Muscle of back (tissue), 13 donors: Measurements from ENCODE around the gene CCT5. TPM values are rescaled to one million over a fixed set of nuclear protein-coding genes. Genes with fewer than 3 reads are reported as not detected.
A peak's percentile ranks its signal among the peaks of the same experiment; 100 is the strongest.

Experiments used
- DNase-seq, 3 donors: peaks; one replicate each; pipeline versions ENCODE4 v3.0.0 to v3.0.0-alpha.2; 2013
- long read RNA-seq, 9 donors: transcript quantifications; one replicate each; lab custom pipeline, GENCODE V29; 2026
- polyA plus RNA-seq, 10 donors: library from polyadenylated mRNA; unstranded; fragments of 120-200 nt; gene quantifications; one replicate each; pipeline ENCODE4 v1.2.1, GENCODE V29; 2013; ENCODE audit not compliant: insufficient read length in 10 of 10

CCT5 gene
- 100 to 1,000 TPM; 160 to 212 (median 172) TPM for polyA plus RNA-seq
- long read RNA-seq, donor 1, transcript CCT5-201 (11 exons, 3,675 nt): major isoform, 29 of 90 reads
- long read RNA-seq, donor 1, transcript CCT5-212 (2 exons, 568 nt): minor isoform, 9 of 90 reads
- long read RNA-seq, donor 1, partial matches to known transcripts: 50 of 90 reads
- long read RNA-seq, donor 1, other reads (novel, unspliced or antisense): 0 of 90 reads
- long read RNA-seq, donor 2, transcript CCT5-201 (11 exons, 3,675 nt): major isoform, 42 of 212 reads
- long read RNA-seq, donor 2, transcript CCT5-212 (2 exons, 568 nt): minor isoform, 9 of 212 reads
- long read RNA-seq, donor 2, partial matches to known transcripts: 160 of 212 reads
- long read RNA-seq, donor 2, other reads (novel, unspliced or antisense): 0 of 212 reads
- long read RNA-seq, donor 3: 0 reads
- long read RNA-seq, donor 4, transcript CCT5-201 (11 exons, 3,675 nt): major isoform, 37 of 110 reads
- long read RNA-seq, donor 4, transcript CCT5-212 (2 exons, 568 nt): minor isoform, 18 of 110 reads
- long read RNA-seq, donor 4, partial matches to known transcripts: 52 of 110 reads
- long read RNA-seq, donor 4, other reads (novel, unspliced or antisense): 0 of 110 reads
- long read RNA-seq, donor 5, transcript CCT5-212 (2 exons, 568 nt): minor isoform, 12 of 243 reads
- long read RNA-seq, donor 5, transcript CCT5-201 (11 exons, 3,675 nt): major isoform, 45 of 243 reads
- long read RNA-seq, donor 5, partial matches to known transcripts: 180 of 243 reads
- long read RNA-seq, donor 5, other reads (novel, unspliced or antisense): 0 of 243 reads
- long read RNA-seq, donor 6, transcript CCT5-201 (11 exons, 3,675 nt): major isoform, 53 of 424 reads
- long read RNA-seq, donor 6, transcript CCT5-212 (2 exons, 568 nt): minor isoform, 49 of 424 reads
- long read RNA-seq, donor 6, partial matches to known transcripts: 119 of 424 reads
- long read RNA-seq, donor 6, other reads (novel, unspliced or antisense): 199 of 424 reads
- long read RNA-seq, donor 7, transcript CCT5-201 (11 exons, 3,675 nt): major isoform, 23 of 100 reads
- long read RNA-seq, donor 7, transcript CCT5-212 (2 exons, 568 nt): minor isoform, 15 of 100 reads
- long read RNA-seq, donor 7, partial matches to known transcripts: 58 of 100 reads
- long read RNA-seq, donor 7, other reads (novel, unspliced or antisense): 0 of 100 reads
- long read RNA-seq, donor 8, transcript CCT5-212 (2 exons, 568 nt): major isoform, 34 of 129 reads
- long read RNA-seq, donor 8, transcript CCT5-201 (11 exons, 3,675 nt): minor isoform, 25 of 129 reads
- long read RNA-seq, donor 8, partial matches to known transcripts: 67 of 129 reads
- long read RNA-seq, donor 8, other reads (novel, unspliced or antisense): 0 of 129 reads
- long read RNA-seq, donor 9, partial matches to known transcripts: 0 of 16 reads
- long read RNA-seq, donor 9, other reads (novel, unspliced or antisense): 10 of 16 reads

GRCh38 chr5:10249948-10250805, at the start of gene CCT5:
CCT5 (plus strand) TSS chr5:10250280; CDS start chr5:10250341, 61 bp downstream.
- DNase-seq: peak; percentile 97 to 99 (median 98)

DNA sequence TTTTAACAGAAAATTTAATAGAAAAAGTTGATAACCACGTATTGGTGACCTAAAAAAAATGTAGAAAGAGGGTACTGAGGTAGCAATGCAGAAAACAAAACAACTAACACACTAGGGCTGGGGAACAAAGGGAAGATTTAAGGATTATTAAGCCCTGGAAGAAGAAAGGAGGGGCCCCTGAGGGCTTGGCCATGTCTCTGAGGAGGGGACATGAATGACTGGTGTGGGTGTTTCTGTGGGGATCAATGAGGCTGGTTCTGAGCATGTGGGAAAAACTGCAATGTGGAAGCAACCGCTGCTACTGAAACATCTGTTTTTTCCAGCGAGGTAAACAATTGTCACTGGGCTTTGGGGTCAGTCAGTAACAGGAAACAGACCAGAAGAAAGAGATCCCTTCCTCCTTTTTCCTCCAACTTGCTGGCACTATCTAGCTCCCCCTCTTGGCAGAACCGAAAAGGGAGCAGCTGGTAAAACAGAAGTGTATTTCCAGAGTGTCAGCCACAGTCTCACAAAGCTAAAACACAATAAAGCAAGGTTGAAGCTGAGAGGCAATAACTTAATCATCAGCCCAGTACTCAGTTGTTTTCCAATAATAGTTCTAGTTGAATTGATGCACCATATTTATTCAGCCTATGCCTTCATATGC, 48.7 kb upstream of the CCT5 start:
- peak in 2 of 3 donors; percentile 6 to 43 for DNase-seq

GRCh38 chr5:10202089-10202910, 47.8 kb upstream of the CCT5 start:
- no peak for DNase-seq

DNA sequence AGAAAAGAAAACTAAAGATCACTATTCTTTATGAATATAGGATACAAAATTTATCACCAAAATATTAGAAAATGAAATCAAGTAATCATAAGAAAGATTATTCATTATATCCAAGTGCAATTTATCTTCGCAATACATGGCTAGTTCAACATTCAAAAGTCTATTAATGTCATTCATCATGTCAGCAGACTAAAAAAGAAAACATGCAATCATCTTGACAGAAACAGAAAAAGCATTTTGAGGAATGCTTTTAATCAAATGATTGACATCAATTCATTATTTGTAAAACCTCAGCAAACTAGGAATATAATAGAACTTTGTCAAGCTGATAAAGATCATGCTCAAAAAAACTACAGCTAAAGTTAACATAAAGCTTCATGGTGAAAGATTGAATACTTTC, 41.1 kb upstream of the CCT5 start:
- no peak for DNase-seq

DNA sequence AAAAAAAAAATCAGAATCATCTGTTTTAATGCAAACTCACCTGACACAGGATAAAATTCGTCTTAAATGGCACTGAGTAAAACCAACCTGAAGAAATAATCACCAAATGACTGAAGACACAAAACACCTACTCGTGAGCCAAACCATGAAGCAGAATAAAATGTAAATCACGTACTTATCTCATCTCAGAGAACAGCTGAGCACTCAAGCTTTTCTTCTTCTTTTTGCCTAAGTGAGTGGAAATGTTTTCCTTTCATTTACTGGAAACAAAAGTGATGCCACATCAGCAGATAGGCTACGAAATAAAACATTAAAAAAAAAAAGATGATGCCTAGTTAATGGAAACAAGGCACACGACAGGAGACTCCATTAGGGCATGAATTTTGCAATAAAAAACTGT, 36.8 kb upstream of the CCT5 start:
- no peak for DNase-seq

- DNase-seq: no peak
Measured at GRCh38 chr5:10214041-10214440, 36.0 kb upstream of the CCT5 start.

DNA sequence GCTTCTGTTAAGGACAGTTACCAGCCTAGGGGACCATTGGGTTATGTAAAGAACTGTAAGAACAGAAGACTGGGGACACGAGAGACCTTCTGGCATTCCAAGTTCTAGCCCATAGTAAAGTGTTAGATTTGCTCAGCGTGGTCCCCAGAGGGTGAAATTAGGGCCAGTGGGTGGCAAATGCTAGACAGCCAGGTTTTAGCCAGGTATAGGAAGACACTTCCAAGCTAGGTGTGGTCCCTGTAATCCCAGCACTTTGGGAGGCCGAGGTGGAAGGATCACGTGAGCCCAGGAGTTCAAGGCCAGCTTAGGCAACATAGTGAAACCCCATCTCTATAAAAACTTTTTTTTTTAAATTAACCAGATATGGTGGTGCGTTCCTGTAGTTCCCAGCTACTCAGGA, 34.7 kb upstream of the CCT5 start:
- no peak for DNase-seq

DNA sequence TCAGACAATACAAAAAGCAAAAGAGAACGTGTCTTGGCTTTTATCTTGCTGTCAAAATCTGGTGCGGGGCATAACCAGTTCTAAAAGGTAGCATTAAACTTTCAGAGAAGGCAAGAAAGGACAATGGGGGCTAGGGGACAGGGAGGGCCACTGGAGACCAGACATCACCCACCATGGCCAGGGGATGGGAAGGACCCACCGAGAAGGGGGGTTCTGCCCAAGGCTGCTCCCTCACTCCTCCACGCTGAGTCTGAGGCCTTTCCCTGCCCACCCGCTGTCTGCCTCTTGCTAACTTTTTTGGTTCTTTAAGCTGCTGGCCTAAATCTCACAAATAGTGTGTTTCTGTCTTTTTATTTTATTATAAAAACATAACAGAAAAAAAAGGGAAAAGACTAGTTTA, 34.0 kb upstream of the CCT5 start:
- no peak for DNase-seq

DNA sequence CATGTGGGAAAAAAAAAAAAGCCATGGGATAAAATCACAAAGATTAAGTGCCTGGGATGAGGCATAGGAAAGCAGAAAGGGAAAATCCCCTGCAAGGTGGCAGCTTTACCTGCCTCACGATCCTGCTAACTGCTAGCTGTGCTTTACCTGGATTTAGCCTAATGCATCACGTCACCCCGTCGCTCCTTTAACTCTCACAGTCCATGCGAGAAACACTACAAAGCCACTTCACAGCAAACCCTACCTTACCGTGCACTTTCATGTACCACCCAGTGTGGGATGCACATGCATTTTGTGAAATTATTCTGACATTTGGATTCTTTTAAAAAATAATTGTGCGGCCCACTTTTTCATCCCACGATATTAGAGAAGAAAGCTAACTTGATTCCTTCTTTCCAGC, 31.4 kb upstream of the CCT5 start:
- DNase-seq: no peak

GRCh38 chr5:10219068-10219467, 31.0 kb upstream of the CCT5 start:
- DNase-seq: no peak

- peak in 1 of 3 donors; percentile 36 for DNase-seq
Measured at GRCh38 chr5:10220248-10220647, 29.8 kb upstream of the CCT5 start.

GRCh38 chr5:10222326-10222725, 27.8 kb upstream of the CCT5 start:
- no peak for DNase-seq

GRCh38 chr5:10227379-10227778, 22.7 kb upstream of the CCT5 start:
- peak in 1 of 3 donors; percentile 41 for DNase-seq

GRCh38 chr5:10228288-10228687, 21.8 kb upstream of the CCT5 start:
- no peak for DNase-seq

GRCh38 chr5:10229306-10230048, 20.6 kb upstream of the CCT5 start:
- DNase-seq: peak in 1 of 3 donors; percentile 64

DNA sequence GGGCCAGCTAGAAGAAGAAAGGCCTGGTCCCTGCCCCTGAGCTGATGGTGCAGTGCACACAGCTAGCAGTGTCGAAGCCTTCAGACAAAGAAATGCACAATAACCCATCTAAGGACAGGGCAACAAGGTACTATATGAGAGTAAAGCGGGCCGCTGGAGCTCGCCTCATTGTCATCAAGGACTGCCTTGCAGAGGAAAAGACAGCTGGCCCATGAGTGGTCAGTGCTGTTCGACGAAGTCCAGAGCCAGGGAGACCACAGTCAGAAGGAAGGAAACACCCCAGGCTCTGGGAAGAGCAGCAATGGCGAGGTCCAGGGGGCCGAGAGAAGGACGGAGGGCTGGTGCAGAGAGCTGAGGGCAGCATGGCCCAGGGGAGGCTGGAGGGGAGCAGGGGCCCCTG, 17.7 kb upstream of the CCT5 start:
- no peak for DNase-seq

GRCh38 chr5:10233011-10233410, 17.1 kb upstream of the CCT5 start:
- DNase-seq: no peak

GRCh38 chr5:10233505-10233904, 16.6 kb upstream of the CCT5 start:
- DNase-seq: peak; percentile 25 to 88 (median 40)
